ENCODE results near the gene MAN2A1.

MAN2A1 gene

GRCh38 chr5:109671136-109671535 lies 18.6 kb upstream of the MAN2A1 start:
- CTCF ChIA-PET, result no interaction called here
- Histone ChIP-seq H3K9me3 (ENCODE audit: control insufficient read depth, insufficient read depth, low read depth, low read length) (no peaks in the 10 kb centered on the region), H3K4me1 (ENCODE audit: control insufficient read depth, insufficient read depth, low read length) (no peaks in the 10 kb centered on the region), H3K36me3 (ENCODE audit: control insufficient read depth in 2 of 2, insufficient read depth in 1 of 2, low read length in 2 of 2) (no peaks in the 10 kb centered on the region), H3K4me3 (ENCODE audit: low read depth, low read length) (no peak overlapping the region), H3K27ac (ENCODE audit: extremely low read depth, low read depth, low read length) (no peak overlapping the region)
- POLR2A ChIA-PET, result no interaction called here
- no peak for TF ChIP-seq ZNF776 (tag by site-specific recombination; IDR thresholded peaks at IDR 0.05; ENCODE audit: borderline replicate concordance)
- no peak for TF ChIP-seq ZFP69B (tag by site-specific recombination; IDR thresholded peaks at IDR 0.05)
- TF ChIP-seq KLF8 (tag by site-specific recombination; IDR thresholded peaks at IDR 0.05), result no peak
- TF ChIP-seq KLF10 (tag by site-specific recombination; IDR thresholded peaks at IDR 0.05), result no peak
- TF ChIP-seq ZNF560 (tag by site-specific recombination; IDR thresholded peaks at IDR 0.05; ENCODE audit: borderline replicate concordance), result no peak
- no peak for TF ChIP-seq ZBTB1 (tag by site-specific recombination; IDR thresholded peaks at IDR 0.05)
- TF ChIP-seq KLF17 (tag by site-specific recombination; IDR thresholded peaks at IDR 0.05), result no peak
- TF ChIP-seq ZNF518A (tag by site-specific recombination; conservative IDR thresholded peaks at IDR 0.05; ENCODE audit: low read depth), result no peak
- no peak for TF ChIP-seq ZNF16 (tag by site-specific recombination; IDR thresholded peaks at IDR 0.05; ENCODE audit: low read depth)
- no peak for TF ChIP-seq KLF1 (tag by site-specific recombination; IDR thresholded peaks at IDR 0.05)
- TF ChIP-seq ZBTB11 (tag by site-specific recombination; conservative IDR thresholded peaks at IDR 0.05; ENCODE audit: low read depth), result no peak
- no peak for TF ChIP-seq ZNF843 (tag by site-specific recombination; IDR thresholded peaks at IDR 0.05)
- no peak for TF ChIP-seq ZBTB7A (tag by site-specific recombination; IDR thresholded peaks at IDR 0.05; ENCODE audit: low read depth)
- no peak for TF ChIP-seq INSM2 (tag by site-specific recombination; IDR thresholded peaks at IDR 0.05)
- no peak for TF ChIP-seq ZNF140 (tag by site-specific recombination; IDR thresholded peaks at IDR 0.05)
- no peak for TF ChIP-seq PRDM4 (tag by site-specific recombination; IDR thresholded peaks at IDR 0.05)
- TF ChIP-seq ZNF585B (tag by site-specific recombination; IDR thresholded peaks at IDR 0.05), result no peak
- TF ChIP-seq ZFP3 (tag by site-specific recombination; IDR thresholded peaks at IDR 0.05; ENCODE audit: low read depth), result no peak
- no peak for TF ChIP-seq ZNF155 (tag by site-specific recombination; IDR thresholded peaks at IDR 0.05)
- TF ChIP-seq ZNF600 (tag by site-specific recombination; IDR thresholded peaks at IDR 0.05), result no peak
